SU-DHL-6 (cell line): Measurements from ENCODE around the gene KRTAP5-6.
"Not testable (repeated sequence)": the region's sequence is repeated elsewhere in the genome, so short reads cannot be mapped to it uniquely, and the experiment has no call there.

Experiments
- CTCF ChIP-seq: fragments of 200-600 bp; sonication (generic); IDR thresholded peaks from one replicate; pipeline ENCODE4 v1.5.1; 2017; ENCODE audit warnings: antibody characterized with exemption, mild to moderate bottlenecking, low read length, moderate library complexity; ENCODE audit not compliant: insufficient read depth, poor library complexity, severe bottlenecking
- EZH2phosphoT487 ChIP-seq: fragments of 200-600 bp; sonication (generic), shearing (Covaris generic); conservative IDR thresholded peaks from 2 replicates; pipeline ENCODE4 v1.6.1; 2018; ENCODE audit warnings: mild to moderate bottlenecking, antibody characterized with exemption, low read length, moderate library complexity, mixed read lengths

GRCh38 chr11:1683216-1683615, 13.8 kb upstream of the KRTAP5-6 start:
- TF ChIP-seq CTCF, EZH2phosphoT487: not testable (repeated sequence)
